Duodenal mucosa (tissue), 2 donors: ENCODE data around the gene LYPD4.

Source experiments
- H3K27ac ChIP-seq: one replicate; pipeline ENCODE4 v1.7.0; 2013; ENCODE audit warnings: low read depth, low read length
- H3K27me3 ChIP-seq, 2 donors: one replicate each; pipeline ENCODE4 v1.7.0; 2013; ENCODE audit warnings: low read length in 2 of 2, control low read depth in 1 of 2; ENCODE audit not compliant: insufficient read depth in 2 of 2, control insufficient read depth in 1 of 2
- H3K36me3 ChIP-seq, 2 donors: one replicate each; pipeline ENCODE4 v1.7.0; 2013; ENCODE audit warnings: low read length in 2 of 2, control low read depth in 1 of 2; ENCODE audit not compliant: insufficient read depth in 2 of 2, control insufficient read depth in 1 of 2
- H3K4me1 ChIP-seq, 2 donors: one replicate each; pipeline ENCODE4 v1.7.0; 2013; ENCODE audit warnings: low read length in 2 of 2, control low read depth in 1 of 2; ENCODE audit not compliant: insufficient read depth in 2 of 2, control insufficient read depth in 1 of 2
- H3K4me3 ChIP-seq, 2 donors: one replicate each; pipeline ENCODE4 v1.7.0; 2013; ENCODE audit warnings: low read length in 2 of 2, low read depth in 1 of 2
- H3K9ac ChIP-seq, 2 donors: one replicate each; pipeline ENCODE4 v1.7.0; 2013; ENCODE audit warnings: low read length in 2 of 2, low read depth in 1 of 2
- H3K9me3 ChIP-seq, 2 donors: one replicate each; pipeline ENCODE4 v1.7.0; 2013; ENCODE audit warnings: low read length in 2 of 2, control low read depth in 1 of 2; ENCODE audit not compliant: control insufficient read depth in 1 of 2

Gene LYPD4, protein sequence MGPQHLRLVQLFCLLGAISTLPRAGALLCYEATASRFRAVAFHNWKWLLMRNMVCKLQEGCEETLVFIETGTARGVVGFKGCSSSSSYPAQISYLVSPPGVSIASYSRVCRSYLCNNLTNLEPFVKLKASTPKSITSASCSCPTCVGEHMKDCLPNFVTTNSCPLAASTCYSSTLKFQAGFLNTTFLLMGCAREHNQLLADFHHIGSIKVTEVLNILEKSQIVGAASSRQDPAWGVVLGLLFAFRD

DNA sequence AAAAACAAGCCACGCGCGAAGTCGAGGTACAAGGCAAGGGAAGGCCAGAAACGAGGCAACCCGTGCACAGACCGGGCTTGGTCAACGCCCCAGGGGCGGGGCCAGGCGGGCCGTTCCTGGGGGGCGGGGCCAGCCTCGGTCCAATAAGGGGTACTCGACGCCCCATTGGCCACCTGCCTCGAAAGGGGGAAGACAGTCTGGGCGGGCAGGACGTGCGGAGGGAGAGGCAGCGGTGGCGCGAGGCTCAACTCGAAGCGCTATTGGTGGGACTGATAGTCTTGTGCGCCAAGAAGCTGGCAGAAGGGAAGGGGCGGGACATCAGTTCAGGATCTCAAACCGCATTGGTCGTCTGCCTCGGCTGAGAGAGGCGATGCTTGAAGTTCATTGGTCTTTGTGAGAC is at the start of gene LYPD4:
Gene LYPD4 (minus strand): TSS at position 83 of the 400 bp plus-strand sequence. CDS start 5,398 bp downstream, outside the sequence.
- Histone ChIP-seq H3K9ac (no peak within 1 kb of the TSS), H3K4me3 (no peak within 1 kb of the TSS), H3K9me3 (no peaks in the 10 kb centered on the region), H3K36me3 (no peaks in the 10 kb centered on the region), H3K27ac (no peak within 1 kb of the TSS), H3K27me3 (peaks cover 0 to 3% of the 10 kb centered on the region in 2 donors), H3K4me1 (peaks cover 4 to 8% of the 10 kb centered on the region in 2 donors)

DNA sequence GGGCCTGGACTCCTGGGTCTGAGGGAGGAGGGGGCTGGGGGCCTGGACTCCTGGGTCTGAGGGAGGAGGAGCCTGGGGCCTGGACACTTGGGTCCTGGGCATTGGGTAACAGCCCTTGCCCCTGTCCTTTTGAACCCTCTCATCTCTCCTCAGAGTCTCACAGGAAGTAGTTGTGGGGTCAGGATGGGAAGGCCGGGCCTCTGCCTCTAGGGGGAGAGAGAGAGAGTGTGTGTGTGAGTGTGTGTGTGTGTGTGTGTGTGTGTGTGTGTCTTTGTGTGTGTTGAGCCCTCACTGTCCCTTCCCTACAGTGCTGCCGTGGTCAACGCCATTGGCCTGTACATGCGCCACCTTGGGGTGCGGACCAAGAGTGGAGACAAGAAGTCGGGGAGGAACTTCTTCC is 49.4 kb upstream of the LYPD4 start:
- Histone ChIP-seq H3K4me1 (no peaks in the 10 kb centered on the region), H3K27me3 (no peaks in the 10 kb centered on the region), H3K27ac (no peak overlapping the region), H3K9ac (no peak overlapping the region), H3K36me3 (peaks cover 40 to 68% of the 10 kb centered on the region in 2 donors), H3K4me3 (no peak overlapping the region), H3K9me3 (no peaks in the 10 kb centered on the region)

DNA sequence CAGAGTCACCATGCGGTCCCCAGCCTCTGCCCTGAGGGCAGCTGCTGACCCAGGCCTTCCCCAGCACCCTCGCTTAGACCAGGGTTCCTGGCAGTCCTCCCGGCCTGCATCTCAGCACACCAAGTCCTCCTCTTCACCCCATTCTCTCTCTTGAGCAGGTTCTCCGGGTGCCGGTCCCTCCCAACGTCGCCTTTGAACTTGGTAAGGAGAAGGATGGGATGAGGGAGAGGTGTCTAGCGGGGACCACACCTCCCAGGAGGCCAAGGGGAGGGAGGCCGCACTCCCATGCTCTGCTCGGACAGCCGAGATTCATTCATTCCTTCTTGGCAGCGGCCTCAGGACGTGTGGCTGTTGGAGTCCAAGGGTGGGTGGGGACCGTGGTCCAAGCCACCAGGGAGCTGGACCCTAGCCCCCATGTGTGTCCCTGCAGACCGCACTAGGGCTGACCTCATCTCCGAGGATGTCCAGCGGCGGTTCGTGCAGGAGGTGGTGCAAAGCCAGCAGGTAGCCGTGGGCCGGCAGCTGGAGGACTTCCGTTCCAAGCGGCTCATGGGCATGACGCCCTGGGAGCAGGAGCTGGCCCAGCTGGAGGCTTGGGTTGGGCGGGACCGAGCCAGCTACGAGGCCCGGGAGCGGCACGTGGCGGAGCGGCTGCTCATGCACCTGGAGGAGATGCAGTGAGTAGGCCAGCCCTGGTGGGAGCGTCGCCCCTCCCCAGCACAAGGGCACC is 47.9 kb upstream of the LYPD4 start:
- Histone ChIP-seq H3K4me3 (no peak overlapping the region), H3K9ac (no peak overlapping the region), H3K36me3 (peaks cover 37 to 60% of the 10 kb centered on the region in 2 donors), H3K4me1 (peaks cover 10 to 11% of the 10 kb centered on the region in 2 donors), H3K27ac (no peak overlapping the region), H3K27me3 (no peaks in the 10 kb centered on the region), H3K9me3 (no peaks in the 10 kb centered on the region)

DNA sequence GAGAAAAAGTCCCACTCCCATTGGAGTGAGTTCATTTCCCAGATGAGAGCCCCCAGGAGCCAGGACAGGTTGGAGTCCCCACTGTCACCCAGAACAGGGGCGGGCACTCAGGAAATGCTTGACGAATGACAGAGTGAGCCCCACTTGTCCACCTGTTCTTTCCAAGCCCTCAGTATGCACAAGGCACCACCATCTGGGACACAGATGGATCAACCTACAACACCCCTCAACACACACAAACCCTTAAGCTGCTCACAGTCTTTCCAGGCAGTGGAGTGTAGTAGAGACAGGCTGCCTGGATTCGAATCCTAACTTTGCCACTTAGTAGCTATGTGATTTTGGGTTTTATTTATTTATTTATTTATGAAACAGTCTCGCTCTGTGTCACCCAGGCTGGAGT is 46.5 kb upstream of the LYPD4 start:
- no peak overlapping the region for H3K27ac ChIP-seq
- H3K36me3 ChIP-seq = peaks cover 33 to 54% of the 10 kb centered on the region in 2 donors
- no peak overlapping the region for H3K9ac ChIP-seq
- no peaks in the 10 kb centered on the region for H3K27me3 ChIP-seq
- H3K9me3 ChIP-seq = no peaks in the 10 kb centered on the region
- H3K4me1 ChIP-seq = peaks cover 24% of the 10 kb centered on the region in 2 donors
- H3K4me3 ChIP-seq = no peak overlapping the region

DNA sequence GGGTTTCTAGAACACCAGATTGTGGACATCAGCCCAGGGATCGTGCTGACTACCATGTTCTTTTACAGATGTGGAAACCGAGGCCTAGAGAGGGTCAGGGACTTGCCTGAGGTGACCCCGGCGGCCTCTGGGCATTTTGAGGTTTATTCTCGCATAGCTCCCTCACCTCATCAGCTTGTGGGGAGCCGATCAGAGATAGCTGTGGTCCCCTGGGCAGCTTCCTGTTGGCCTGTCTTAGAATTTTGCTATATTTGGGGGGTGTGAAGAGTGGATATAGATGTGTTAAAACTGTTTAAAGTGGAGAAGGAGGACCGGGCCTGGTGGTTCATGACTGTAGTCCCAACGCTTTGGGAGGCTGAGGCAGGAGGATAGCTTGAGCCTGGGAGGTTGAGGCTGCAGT is 45.4 kb upstream of the LYPD4 start:
- H3K9me3 ChIP-seq = no peaks in the 10 kb centered on the region
- no peak overlapping the region for H3K4me3 ChIP-seq
- no peaks in the 10 kb centered on the region for H3K27me3 ChIP-seq
- peaks cover 31 to 35% of the 10 kb centered on the region in 2 donors for H3K4me1 ChIP-seq
- no peak overlapping the region for H3K9ac ChIP-seq
- peaks cover 23 to 43% of the 10 kb centered on the region in 2 donors for H3K36me3 ChIP-seq
- no peak overlapping the region for H3K27ac ChIP-seq

DNA sequence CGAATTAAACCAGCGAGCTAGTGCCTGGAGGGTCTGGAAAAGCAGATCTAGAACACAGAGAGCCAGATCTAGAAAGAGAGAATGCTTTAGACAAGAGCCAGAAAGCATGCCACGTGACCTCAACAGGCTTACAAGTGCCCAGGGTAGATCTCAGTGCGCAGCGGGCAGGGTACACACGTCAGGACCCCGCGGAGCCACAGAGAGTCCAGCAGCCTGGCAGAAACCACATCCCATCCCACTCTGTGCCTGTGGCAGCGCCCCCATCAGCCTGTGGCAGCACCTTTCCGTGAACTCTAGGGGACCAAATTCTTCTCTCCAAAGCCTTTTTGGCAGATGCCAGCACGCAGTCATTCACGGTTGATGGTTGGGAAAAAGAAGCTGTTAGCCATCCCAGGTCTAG is 44.4 kb upstream of the LYPD4 start:
- Histone ChIP-seq H3K36me3 (peaks cover 16 to 37% of the 10 kb centered on the region in 2 donors), H3K27me3 (no peaks in the 10 kb centered on the region), H3K9me3 (no peaks in the 10 kb centered on the region), H3K4me1 (peaks cover 31 to 39% of the 10 kb centered on the region in 2 donors), H3K9ac (no peak overlapping the region), H3K4me3 (no peak overlapping the region), H3K27ac (no peak overlapping the region)

DNA sequence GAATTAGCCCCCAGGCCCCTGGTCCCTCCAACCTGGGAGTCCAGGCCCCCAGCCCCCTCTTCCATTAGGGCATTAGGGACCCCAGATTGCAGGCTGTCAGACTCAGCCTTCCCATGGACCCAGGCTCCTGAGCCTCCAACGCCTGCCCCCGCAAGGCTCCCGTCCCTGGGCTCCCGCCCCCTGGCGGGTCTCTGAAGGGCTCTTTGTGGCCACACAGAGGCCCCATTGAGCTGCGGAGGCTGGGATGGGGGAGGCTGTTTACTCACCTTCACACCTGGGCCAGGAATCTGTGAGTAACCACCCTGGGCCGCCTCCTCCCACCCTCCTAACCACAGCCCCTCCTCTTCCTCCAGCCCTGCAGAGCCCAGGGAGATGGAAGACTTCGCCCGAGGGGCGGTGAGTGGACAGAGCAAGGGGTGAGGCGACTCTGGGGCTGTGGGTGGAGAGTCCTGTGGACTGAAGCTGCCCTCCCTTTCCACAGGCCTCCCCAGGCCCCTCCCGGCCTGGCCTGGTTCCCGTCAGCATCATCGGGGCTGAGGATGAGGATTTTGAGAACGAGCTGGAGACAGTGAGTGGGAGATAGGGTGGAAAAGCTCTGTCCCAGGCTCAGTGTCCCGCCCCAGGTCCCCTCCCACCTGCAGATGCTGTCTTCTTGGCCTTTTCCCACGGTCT is 43.4 kb upstream of the LYPD4 start:
- Histone ChIP-seq H3K4me3 (peak overlapping the region in 1 of 2 donors; percentile 10), H3K27ac (no peak overlapping the region), H3K27me3 (no peaks in the 10 kb centered on the region), H3K4me1 (peaks cover 35 to 45% of the 10 kb centered on the region in 2 donors), H3K9me3 (no peaks in the 10 kb centered on the region), H3K36me3 (peaks cover 16 to 34% of the 10 kb centered on the region in 2 donors), H3K9ac (no peak overlapping the region)

DNA sequence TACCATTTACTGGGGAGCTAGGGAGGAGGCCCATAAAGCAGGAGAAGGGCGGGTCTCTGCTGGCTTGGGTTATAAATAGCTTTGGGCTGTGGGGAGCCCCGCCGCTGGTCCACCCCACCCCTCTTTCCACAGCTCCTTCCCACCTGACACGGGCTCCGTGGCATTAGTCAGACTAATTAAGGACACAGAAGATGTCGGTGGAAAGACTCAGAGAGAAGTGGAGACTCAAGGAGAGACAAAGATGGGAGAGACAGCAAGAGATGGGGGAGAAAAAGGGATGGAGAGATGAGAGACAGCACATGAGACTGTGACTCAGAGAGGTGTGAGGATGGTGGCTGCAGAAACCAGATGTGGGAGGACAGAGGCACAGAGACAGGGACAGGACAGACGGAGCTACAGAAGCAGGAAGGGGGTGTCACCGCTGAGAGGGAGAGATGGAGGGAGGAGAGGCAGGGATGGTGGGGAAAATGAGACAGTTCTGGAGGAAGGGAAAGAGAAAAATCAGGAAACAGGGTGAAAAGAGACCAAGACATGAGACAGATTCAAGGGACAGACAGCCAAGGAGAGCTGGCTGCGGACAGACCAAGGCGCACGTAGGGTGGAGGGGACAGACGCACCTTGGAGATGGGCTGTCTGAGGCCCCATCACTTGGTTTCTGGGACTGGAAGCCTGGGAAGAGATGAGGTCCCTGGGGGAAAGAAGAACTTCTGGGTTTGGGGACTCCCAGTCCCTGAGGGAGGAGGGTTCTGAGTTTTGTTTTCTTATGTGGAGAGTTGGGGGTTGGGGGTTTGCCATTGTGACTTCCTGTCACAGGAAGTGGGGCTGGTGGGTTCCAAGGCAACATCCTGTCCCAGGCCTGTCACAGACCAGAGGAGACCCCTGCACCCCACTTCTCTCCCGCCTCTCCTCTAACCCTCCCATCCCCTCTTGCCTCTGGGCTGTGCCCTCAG is 42.6 kb upstream of the LYPD4 start:
- H3K4me3 ChIP-seq = peak overlapping the region; percentile 13 to 56
- no peaks in the 10 kb centered on the region for H3K27me3 ChIP-seq
- peaks cover 35 to 45% of the 10 kb centered on the region in 2 donors for H3K4me1 ChIP-seq
- peak overlapping the region; percentile 12 for H3K27ac ChIP-seq
- H3K9me3 ChIP-seq = no peaks in the 10 kb centered on the region
- peak overlapping the region in 1 of 2 donors; percentile 18 for H3K9ac ChIP-seq
- peaks cover 12 to 26% of the 10 kb centered on the region in 2 donors for H3K36me3 ChIP-seq

DNA sequence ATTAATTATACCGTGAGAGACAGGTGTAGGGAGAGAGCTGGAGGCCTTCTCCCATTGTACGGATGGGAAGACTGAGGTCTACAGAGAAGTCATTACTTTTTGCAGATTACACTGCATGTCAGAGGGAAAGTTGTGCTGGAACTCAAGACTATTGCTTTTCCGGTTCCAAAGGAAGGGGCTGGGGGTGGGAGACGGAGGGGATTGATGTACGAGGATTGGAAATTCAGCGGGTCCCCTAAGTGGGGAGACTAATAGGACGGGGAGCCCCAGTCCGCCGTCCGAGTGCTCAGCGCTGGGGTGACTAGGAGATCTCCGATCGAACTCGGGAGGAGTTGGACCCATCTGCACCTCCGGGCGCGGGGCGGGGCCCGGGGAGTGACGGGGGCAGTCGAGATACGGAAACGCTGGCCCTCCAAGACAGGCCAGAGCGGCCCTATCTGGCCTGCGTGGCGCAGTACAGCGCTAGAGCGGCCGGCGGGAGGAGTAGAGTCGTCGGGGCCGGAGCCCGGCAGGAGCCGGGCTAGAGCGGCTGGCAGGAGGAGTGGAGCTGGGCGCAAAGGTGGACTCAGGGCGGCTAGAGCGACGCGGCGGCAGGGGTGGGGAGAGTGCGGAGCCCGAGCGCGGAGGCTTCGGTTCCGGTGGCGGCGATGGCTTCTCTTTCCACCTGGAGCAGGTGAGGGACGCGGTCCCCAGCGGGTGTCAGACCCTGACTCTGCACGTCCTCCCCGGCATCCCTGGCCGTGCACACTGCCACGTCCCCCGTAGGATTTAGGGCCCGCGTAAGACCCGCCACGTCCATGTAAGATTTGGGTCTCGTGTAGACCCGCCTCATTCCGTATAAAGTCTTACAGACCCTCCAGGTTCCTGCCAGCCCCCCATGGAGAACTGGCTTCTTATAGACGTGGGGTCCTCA is 39.6 kb upstream of the LYPD4 start:
- H3K27me3 ChIP-seq = no peaks in the 10 kb centered on the region
- peaks cover 35 to 45% of the 10 kb centered on the region in 2 donors for H3K4me1 ChIP-seq
- peak overlapping the region; percentile 90 to 97 for H3K4me3 ChIP-seq
- peak overlapping the region; percentile 53 for H3K27ac ChIP-seq
- peaks cover 3 to 8% of the 10 kb centered on the region in 2 donors for H3K36me3 ChIP-seq
- peak overlapping the region; percentile 89 to 98 for H3K9ac ChIP-seq
- no peaks in the 10 kb centered on the region for H3K9me3 ChIP-seq
